Subcutaneous abdominal adipose tissue (tissue), 5 donors: Measurements from ENCODE around the gene RUFY3.
"Not testable (repeated sequence)": the region's sequence is repeated elsewhere in the genome, so short reads cannot be mapped to it uniquely, and the experiment has no call there.

ENCODE experiments used
- H3K27ac ChIP-seq: one replicate; pipeline ENCODE4 v1.7.0; 2013; ENCODE audit warnings: low read depth, mild to moderate bottlenecking, inconsistent platforms, low read length, moderate library complexity
- H3K27me3 ChIP-seq, 5 donors: one replicate each; pipeline ENCODE4 v1.7.0; 2013; ENCODE audit warnings: low read length in 5 of 5, inconsistent platforms in 1 of 5; ENCODE audit not compliant: control insufficient read depth in 5 of 5, insufficient read depth in 4 of 5
- H3K36me3 ChIP-seq, 5 donors: one replicate each; pipeline ENCODE4 v1.7.0; 2013; ENCODE audit warnings: low read length in 5 of 5; ENCODE audit not compliant: control insufficient read depth in 5 of 5, insufficient read depth in 5 of 5
- H3K4me1 ChIP-seq, 5 donors: one replicate each; pipeline ENCODE4 v1.7.0; 2013; ENCODE audit warnings: low read length in 5 of 5, mild to moderate bottlenecking in 3 of 5, moderate library complexity in 1 of 5; ENCODE audit not compliant: control insufficient read depth in 5 of 5, insufficient read depth in 5 of 5
- H3K4me3 ChIP-seq, 5 donors: one replicate each; pipeline ENCODE4 v1.7.0; 2013; ENCODE audit warnings: low read length in 5 of 5, low read depth in 1 of 5
- H3K9ac ChIP-seq, 5 donors: one replicate each; pipeline ENCODE4 v1.7.0; 2013; ENCODE audit warnings: low read length in 5 of 5, mild to moderate bottlenecking in 4 of 5, moderate library complexity in 3 of 5
- H3K9me3 ChIP-seq, 5 donors: one replicate each; pipeline ENCODE4 v1.7.0; 2013; ENCODE audit warnings: low read length in 5 of 5; ENCODE audit not compliant: control insufficient read depth in 5 of 5
- donor health status: healthy.
- donor health status: healthy.
- donor health status: healthy.
- donor health status: healthy.
- donor health status: healthy.

RUFY3 gene

GRCh38 chr4:70768301-70768948 is 46.7 kb downstream of the RUFY3 start:
- H3K27me3 ChIP-seq = no peaks in the 10 kb centered on the region
- peaks cover 33 to 50% (median 47%) of the 10 kb centered on the region in 5 donors for H3K36me3 ChIP-seq
- H3K9ac ChIP-seq = no peak overlapping the region
- H3K9me3 ChIP-seq = no peaks in the 10 kb centered on the region
- H3K27ac ChIP-seq = no peak overlapping the region
- no peak overlapping the region for H3K4me3 ChIP-seq
- peaks cover 0 to 3% (median 0%) of the 10 kb centered on the region in 5 donors for H3K4me1 ChIP-seq

GRCh38 chr4:70769396-70769795 is 47.6 kb downstream of the RUFY3 start:
- not testable (repeated sequence) for H3K9me3 ChIP-seq, H3K4me1 ChIP-seq, H3K27me3 ChIP-seq, H3K9ac ChIP-seq, H3K4me3 ChIP-seq, H3K27ac ChIP-seq
- peaks cover 28 to 46% (median 37%) of the 10 kb centered on the region in 5 donors for H3K36me3 ChIP-seq

- Histone ChIP-seq H3K4me3 (no peak overlapping the region), H3K27ac (no peak overlapping the region), H3K9me3 (no peaks in the 10 kb centered on the region), H3K4me1 (peaks cover 0 to 3% (median 0%) of the 10 kb centered on the region in 5 donors), H3K9ac (peak overlapping the region in 1 of 5 donors; percentile 5), H3K27me3 (no peaks in the 10 kb centered on the region), H3K36me3 (peaks cover 28 to 48% (median 28%) of the 10 kb centered on the region in 5 donors)
Measured at GRCh38 chr4:70772929-70773555, 51.3 kb downstream of the RUFY3 start.

GRCh38 chr4:70778888-70779422 is 57.2 kb downstream of the RUFY3 start:
- H3K4me1 ChIP-seq = peaks cover 0 to 5% (median 0%) of the 10 kb centered on the region in 5 donors
- no peak overlapping the region for H3K4me3 ChIP-seq

GRCh38 chr4:70783096-70783495 is 61.3 kb downstream of the RUFY3 start:
- Histone ChIP-seq H3K9me3 (no peaks in the 10 kb centered on the region), H3K9ac (no peak overlapping the region), H3K4me1 (peaks cover 0 to 5% (median 0%) of the 10 kb centered on the region in 5 donors), H3K36me3 (peaks cover 29 to 56% (median 46%) of the 10 kb centered on the region in 5 donors), H3K27me3 (no peaks in the 10 kb centered on the region), H3K27ac (no peak overlapping the region), H3K4me3 (no peak overlapping the region)

More at GRCh38 chr4:70778888-70779422, 57.2 kb downstream of the RUFY3 start:
- H3K27me3 ChIP-seq = no peaks in the 10 kb centered on the region
- H3K9me3 ChIP-seq = no peaks in the 10 kb centered on the region
- peaks cover 22 to 46% (median 31%) of the 10 kb centered on the region in 5 donors for H3K36me3 ChIP-seq
- no peak overlapping the region for H3K9ac ChIP-seq
- H3K27ac ChIP-seq = no peak overlapping the region

- Histone ChIP-seq H3K27me3 (no peaks in the 10 kb centered on the region), H3K36me3 (peaks cover 42 to 64% (median 54%) of the 10 kb centered on the region in 5 donors), H3K9ac (no peak overlapping the region), H3K9me3 (no peaks in the 10 kb centered on the region), H3K27ac (no peak overlapping the region), H3K4me3 (no peak overlapping the region), H3K4me1 (no peaks in the 10 kb centered on the region)
Measured at GRCh38 chr4:70787496-70787895, 65.7 kb downstream of the RUFY3 start.

- Histone ChIP-seq H3K4me3 (no peak overlapping the region), H3K27me3 (no peaks in the 10 kb centered on the region), H3K36me3 (peaks cover 40 to 67% (median 51%) of the 10 kb centered on the region in 5 donors), H3K4me1 (no peaks in the 10 kb centered on the region), H3K27ac (no peak overlapping the region), H3K9ac (no peak overlapping the region), H3K9me3 (no peaks in the 10 kb centered on the region)
Measured at GRCh38 chr4:70788733-70789132, 67.0 kb downstream of the RUFY3 start.

- Histone ChIP-seq H3K9me3 (no peaks in the 10 kb centered on the region), H3K36me3 (peaks cover 37 to 74% (median 49%) of the 10 kb centered on the region in 5 donors), H3K9ac (no peak overlapping the region), H3K4me3 (no peak overlapping the region), H3K27me3 (no peaks in the 10 kb centered on the region), H3K4me1 (no peaks in the 10 kb centered on the region), H3K27ac (no peak overlapping the region)
Measured at GRCh38 chr4:70793626-70794025, 71.9 kb downstream of the RUFY3 start.

GRCh38 chr4:70801265-70801809 is 79.6 kb downstream of the RUFY3 start:
- no peak overlapping the region for H3K4me3 ChIP-seq
- no peaks in the 10 kb centered on the region for H3K4me1 ChIP-seq
- no peak overlapping the region for H3K27ac ChIP-seq
- H3K9ac ChIP-seq = no peak overlapping the region
- no peaks in the 10 kb centered on the region for H3K9me3 ChIP-seq
- peaks cover 22 to 39% (median 27%) of the 10 kb centered on the region in 5 donors for H3K36me3 ChIP-seq
- no peaks in the 10 kb centered on the region for H3K27me3 ChIP-seq
